SK-N-SH treated with all-trans-retinoic acid at 6 μM for 48 hours (cell line): ENCODE measurements around the gene EPHA6.

ENCODE experiments used
- BACH2 ChIP-seq: fragments of 250-450 bp; sonication (Bioruptor Pico); IDR thresholded peaks from 2 replicates; pipeline ENCODE4 v1.9.0; 2021; ENCODE audit warnings: mild to moderate bottlenecking, borderline replicate concordance
- CREB5 ChIP-seq: fragments of 250-450 bp; sonication (Bioruptor Pico); IDR thresholded peaks from 2 replicates; pipeline ENCODE4 v1.5.1; 2020; ENCODE audit warnings: low read depth, mild to moderate bottlenecking, moderate library complexity
- GLIS3 ChIP-seq: fragments of 250-450 bp; sonication (Bioruptor Pico); IDR thresholded peaks from 2 replicates; pipeline ENCODE4 v1.5.0; 2020; ENCODE audit warnings: mild to moderate bottlenecking, moderate library complexity
- ISL1 ChIP-seq: fragments of 250-450 bp; sonication (Bioruptor Pico); IDR thresholded peaks from 2 replicates; pipeline ENCODE4 v2.1.2; 2022; ENCODE audit warnings: mild to moderate bottlenecking, moderate library complexity
- PATZ1 ChIP-seq: fragments of 250-450 bp; sonication (Bioruptor Pico); IDR thresholded peaks from 2 replicates; pipeline ENCODE4 v1.8.0; 2020; ENCODE audit warnings: mild to moderate bottlenecking, moderate library complexity, borderline replicate concordance
- SNAI2 ChIP-seq: fragments of 250-450 bp; sonication (Bioruptor Pico); IDR thresholded peaks from 2 replicates; pipeline ENCODE4 v1.5.0; 2020; ENCODE audit warnings: mild to moderate bottlenecking, moderate library complexity
- TOX ChIP-seq: fragments of 250-450 bp; sonication (Bioruptor Pico); IDR thresholded peaks from 2 replicates; pipeline ENCODE4 v1.8.0; 2021; ENCODE audit warnings: mild to moderate bottlenecking, moderate library complexity, borderline replicate concordance
- TSHZ2 ChIP-seq: fragments of 250-450 bp; sonication (Bioruptor Pico); IDR thresholded peaks from 2 replicates; pipeline ENCODE4 v1.5.0; 2020; ENCODE audit warnings: mild to moderate bottlenecking, moderate library complexity
- ZFP3 ChIP-seq: fragments of 250-450 bp; sonication (Bioruptor Pico); IDR thresholded peaks from 2 replicates; pipeline ENCODE4 v1.5.0; 2020; ENCODE audit warnings: mild to moderate bottlenecking, moderate library complexity
- ZFP30 ChIP-seq: fragments of 450-650 bp; formaldehyde crosslinking; IDR thresholded peaks from 2 replicates; pipeline ENCODE4 v1.5.0; 2022; ENCODE audit warnings: mild to moderate bottlenecking, moderate library complexity

DNA sequence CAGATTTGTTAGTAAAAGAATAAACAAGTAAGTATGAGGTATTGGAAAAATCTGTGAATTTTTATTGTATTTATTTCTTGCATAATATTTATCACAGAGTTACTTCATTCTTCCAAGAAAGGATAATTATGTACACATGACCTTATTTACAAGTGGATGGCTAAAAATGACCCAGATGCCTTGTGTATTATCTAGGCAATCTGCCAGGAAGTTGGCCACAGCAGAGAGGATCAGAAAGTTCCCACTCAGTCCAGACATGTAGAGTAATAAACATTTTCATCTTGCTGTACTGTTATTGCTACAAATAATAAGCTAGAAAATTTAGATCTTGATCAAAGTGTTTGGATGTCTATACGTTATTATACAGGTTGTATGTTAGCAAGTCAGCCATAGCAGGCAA lies 317.1 kb downstream of the EPHA6 start:
- TF ChIP-seq PATZ1 (CRISPR knock-in tag) (no peak), CREB5 (CRISPR knock-in tag) (no peak), ZFP30 (CRISPR knock-in tag) (no peak), ZFP3 (no peak), BACH2 (CRISPR knock-in tag) (no peak), GLIS3 (no peak), SNAI2 (no peak), ISL1 (no peak), TSHZ2 (CRISPR knock-in tag) (no peak), TOX (no peak)
